ENCODE measurements around the gene TROAP. TPM values are rescaled to one million over a fixed set of nuclear protein-coding genes. Genes with fewer than 3 reads are reported as not detected.

TROAP gene
- total and polyA plus RNA-seq, 4 donors, result 0.97 to 17.5 (median 2.0) TPM; not detected in 1

DNA sequence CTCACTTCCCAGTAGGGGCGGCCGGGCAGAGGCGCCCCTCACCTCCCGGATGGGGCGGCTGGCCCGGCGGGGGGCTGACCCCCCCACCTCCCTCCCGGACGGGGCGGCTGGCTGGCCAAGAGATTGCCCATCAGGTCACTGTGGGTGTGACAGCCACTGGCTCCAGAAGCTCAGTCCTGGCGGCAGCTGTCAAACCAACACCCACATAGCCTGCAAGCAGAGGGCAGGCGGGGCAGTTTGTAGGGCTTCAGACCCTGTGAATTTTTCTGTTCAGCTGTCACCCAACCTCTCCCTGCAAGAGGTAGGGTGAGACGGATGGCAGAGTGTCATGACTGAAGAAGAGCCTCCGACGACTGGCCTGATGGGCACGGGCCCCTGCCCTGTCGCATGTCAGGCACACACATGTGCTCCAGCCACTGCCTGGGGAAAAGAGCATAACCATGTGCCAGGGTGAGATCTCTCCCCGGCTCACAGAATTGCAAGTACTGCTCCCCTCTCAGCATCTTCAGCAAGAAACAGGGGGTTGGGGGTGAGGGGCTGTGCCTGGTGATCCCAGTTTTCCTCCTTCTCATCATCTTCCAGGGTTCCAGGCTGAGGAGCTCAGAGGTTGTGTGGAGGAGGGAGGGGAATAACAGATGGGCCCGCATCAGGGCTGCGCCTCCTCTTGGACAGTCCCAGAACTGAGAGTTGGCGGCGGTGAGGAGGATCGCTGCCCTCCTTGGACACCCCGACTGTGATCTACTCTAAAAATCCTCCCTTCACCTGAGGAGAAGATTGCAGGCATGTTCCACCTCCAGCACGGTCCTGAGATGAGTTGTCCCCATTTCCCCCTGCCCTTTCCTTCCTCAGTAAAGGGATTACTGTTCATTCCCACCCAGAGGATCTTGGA is 39.3 kb upstream of the TROAP start:
- no peaks in the 10 kb centered on the region for H3K36me3 ChIP-seq (ENCODE audit: control insufficient read depth in 4 of 4, insufficient read depth in 3 of 4, low read depth in 1 of 4, low read length in 3 of 4)
- no peaks in the 10 kb centered on the region for H3K9me3 ChIP-seq (ENCODE audit: control insufficient read depth in 4 of 4, low read length in 3 of 4)
- peaks cover 0 to 3% (median 0%) of the 10 kb centered on the region in 4 donors for H3K4me1 ChIP-seq (ENCODE audit: control insufficient read depth in 4 of 4, insufficient read depth in 4 of 4, low read length in 3 of 4)
- no peak for DNase-seq (ENCODE audit: low spot score)
- H3K4me3 ChIP-seq (ENCODE audit: low read depth in 1 of 3, low read length in 3 of 3), result no peak overlapping the region
- peaks cover 0 to 6% (median 0%) of the 10 kb centered on the region in 4 donors for H3K27me3 ChIP-seq (ENCODE audit: control insufficient read depth in 4 of 4, insufficient read depth in 4 of 4, low read length in 3 of 4)
- no peak overlapping the region for H3K9ac ChIP-seq (ENCODE audit: low read depth in 1 of 2, low read length in 2 of 2)
- H3K27ac ChIP-seq (ENCODE audit: low read depth in 1 of 2, low read length in 2 of 2), result no peak overlapping the region
- WGBS, result 82% methylated on average over 25 of the region's 25 CpGs
- TF ChIP-seq RAD21 (IDR thresholded peaks at IDR 0.05) (no peak), EGR1 (IDR thresholded peaks at IDR 0.05; ENCODE audit: low read depth in 2 of 2) (no peak), ZBTB33 (IDR thresholded peaks at IDR 0.05) (no peak), HNF4G (IDR thresholded peaks at IDR 0.05) (no peak), RXRA (IDR thresholded peaks at IDR 0.05) (no peak)

- H3K9ac ChIP-seq (ENCODE audit: low read depth in 1 of 2, low read length in 2 of 2), result no peak overlapping the region
- peaks cover 0 to 6% (median 0%) of the 10 kb centered on the region in 4 donors for H3K27me3 ChIP-seq (ENCODE audit: control insufficient read depth in 4 of 4, insufficient read depth in 4 of 4, low read length in 3 of 4)
- WGBS, result 90% methylated on average over 4 of the region's 4 CpGs
- no peak overlapping the region for H3K27ac ChIP-seq (ENCODE audit: low read depth in 1 of 2, low read length in 2 of 2)
- no peak overlapping the region for H3K4me3 ChIP-seq (ENCODE audit: low read depth in 1 of 3, low read length in 3 of 3)
- H3K4me1 ChIP-seq (ENCODE audit: control insufficient read depth in 4 of 4, insufficient read depth in 4 of 4, low read length in 3 of 4), result no peaks in the 10 kb centered on the region
- TF ChIP-seq JUND (IDR thresholded peaks at IDR 0.05) (no peak), TAF1 (conservative IDR thresholded peaks at IDR 0.05) (no peak), FOXA2 (IDR thresholded peaks at IDR 0.05) (no peak), YY1 (IDR thresholded peaks at IDR 0.05) (no peak), GABPA (IDR thresholded peaks at IDR 0.05 in 1 of 2, conservative IDR thresholded peaks at IDR 0.05 in 1 of 2) (no peak), ATF3 (IDR thresholded peaks at IDR 0.05) (no peak), NR2F2 (IDR thresholded peaks at IDR 0.05) (no peak), EGR1 (IDR thresholded peaks at IDR 0.05; ENCODE audit: low read depth in 2 of 2) (no peak), ZBTB33 (IDR thresholded peaks at IDR 0.05) (no peak), CTCF (IDR thresholded peaks at IDR 0.05; ENCODE audit: low read depth, low read length, missing input control) (no peak), SP1 (IDR thresholded peaks at IDR 0.05) (no peak), HNF4A (conservative IDR thresholded peaks at IDR 0.05) (no peak), MAX (IDR thresholded peaks at IDR 0.05) (no peak), RXRA (IDR thresholded peaks at IDR 0.05) (no peak), HNF4G (IDR thresholded peaks at IDR 0.05) (no peak), FOXA1 (IDR thresholded peaks at IDR 0.05) (no peak)
- TF ChIP-seq, protein P1, sequence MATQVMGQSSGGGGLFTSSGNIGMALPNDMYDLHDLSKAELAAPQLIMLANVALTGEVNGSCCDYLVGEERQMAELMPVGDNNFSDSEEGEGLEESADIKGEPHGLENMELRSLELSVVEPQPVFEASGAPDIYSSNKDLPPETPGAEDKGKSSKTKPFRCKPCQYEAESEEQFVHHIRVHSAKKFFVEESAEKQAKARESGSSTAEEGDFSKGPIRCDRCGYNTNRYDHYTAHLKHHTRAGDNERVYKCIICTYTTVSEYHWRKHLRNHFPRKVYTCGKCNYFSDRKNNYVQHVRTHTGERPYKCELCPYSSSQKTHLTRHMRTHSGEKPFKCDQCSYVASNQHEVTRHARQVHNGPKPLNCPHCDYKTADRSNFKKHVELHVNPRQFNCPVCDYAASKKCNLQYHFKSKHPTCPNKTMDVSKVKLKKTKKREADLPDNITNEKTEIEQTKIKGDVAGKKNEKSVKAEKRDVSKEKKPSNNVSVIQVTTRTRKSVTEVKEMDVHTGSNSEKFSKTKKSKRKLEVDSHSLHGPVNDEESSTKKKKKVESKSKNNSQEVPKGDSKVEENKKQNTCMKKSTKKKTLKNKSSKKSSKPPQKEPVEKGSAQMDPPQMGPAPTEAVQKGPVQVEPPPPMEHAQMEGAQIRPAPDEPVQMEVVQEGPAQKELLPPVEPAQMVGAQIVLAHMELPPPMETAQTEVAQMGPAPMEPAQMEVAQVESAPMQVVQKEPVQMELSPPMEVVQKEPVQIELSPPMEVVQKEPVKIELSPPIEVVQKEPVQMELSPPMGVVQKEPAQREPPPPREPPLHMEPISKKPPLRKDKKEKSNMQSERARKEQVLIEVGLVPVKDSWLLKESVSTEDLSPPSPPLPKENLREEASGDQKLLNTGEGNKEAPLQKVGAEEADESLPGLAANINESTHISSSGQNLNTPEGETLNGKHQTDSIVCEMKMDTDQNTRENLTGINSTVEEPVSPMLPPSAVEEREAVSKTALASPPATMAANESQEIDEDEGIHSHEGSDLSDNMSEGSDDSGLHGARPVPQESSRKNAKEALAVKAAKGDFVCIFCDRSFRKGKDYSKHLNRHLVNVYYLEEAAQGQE (IDR thresholded peaks at IDR 0.05), result no peak
- H3K36me3 ChIP-seq (ENCODE audit: control insufficient read depth in 4 of 4, insufficient read depth in 3 of 4, low read depth in 1 of 4, low read length in 3 of 4), result no peaks in the 10 kb centered on the region
- no peak for DNase-seq (ENCODE audit: low spot score)
- H3K9me3 ChIP-seq (ENCODE audit: control insufficient read depth in 4 of 4, low read length in 3 of 4), result no peaks in the 10 kb centered on the region
Observed at GRCh38 chr12:49284672-49285071, 38.4 kb upstream of the TROAP start.

All from liver (tissue), 9 donors.